Keratinocyte (primary cell): Measurements from ENCODE around the gene ANKRD13D. TPM values are rescaled to one million over a fixed set of nuclear protein-coding genes. Genes with fewer than 3 reads are reported as not detected.

Source experiments
- DNase-seq: peaks from one replicate; pipeline ENCODE4 v3.0.0-alpha.2; 2011; ENCODE audit warnings: low read depth, missing footprints, low spot score
- FAIRE-seq: peaks from 2 replicates; lab custom pipeline; 2011; peaks lifted over from hg19 to GRCh38; lab: Jason Lieb, UNC
- H2AFZ ChIP-seq: 2 replicates; pipeline ENCODE4 v1.6.0; 2012; ENCODE audit warnings: low read length, control low read depth, inconsistent platforms; ENCODE audit not compliant: control insufficient read depth
- H3K27ac ChIP-seq: 2 replicates; pipeline ENCODE4 v1.5.1; 2011; ENCODE audit warnings: low read length; ENCODE audit not compliant: control insufficient read depth, insufficient read depth
- H3K27me3 ChIP-seq: 3 replicates; pipeline ENCODE4 v1.6.0; 2011; ENCODE audit warnings: low read length; ENCODE audit not compliant: control insufficient read depth, insufficient read depth; ENCODE audit errors: extremely low read depth
- H3K36me3 ChIP-seq, 2 experiments: 2 replicates in 1 of 2; 3 replicates in 1 of 2; pipeline ENCODE4 v1.5.1; 2011; ENCODE audit warnings: low read length in 2 of 2, mild to moderate bottlenecking in 1 of 2; ENCODE audit not compliant: control insufficient read depth in 2 of 2, insufficient read depth in 2 of 2; ENCODE audit errors: extremely low read depth in 1 of 2
- H3K4me1 ChIP-seq: 3 replicates; pipeline ENCODE4 v1.5.1; 2011; ENCODE audit warnings: low read length; ENCODE audit not compliant: control insufficient read depth, insufficient read depth; ENCODE audit errors: extremely low read depth
- H3K4me2 ChIP-seq: 3 replicates; pipeline ENCODE4 v1.6.0; 2011; ENCODE audit warnings: low read depth, low read length; ENCODE audit not compliant: control insufficient read depth, insufficient read depth; ENCODE audit errors: extremely low read depth
- H3K4me3 ChIP-seq, 3 experiments: fragments of 200-600 bp in 1 of 3; sonication (generic) in 1 of 3; 2 replicates in 2 of 3; 3 replicates in 1 of 3; pipeline ENCODE4 v1.5.1; 2011 to 2016; ENCODE audit warnings: low read length in 3 of 3, mild to moderate bottlenecking in 3 of 3, control low read depth in 2 of 3, inconsistent platforms in 1 of 3, low read depth in 1 of 3, mixed read lengths in 1 of 3, mixed run types in 1 of 3, moderate library complexity in 1 of 3; ENCODE audit not compliant: control insufficient read depth in 2 of 3, insufficient read depth in 2 of 3; ENCODE audit errors: extremely low read depth in 1 of 3
- H3K79me2 ChIP-seq: 2 replicates; pipeline ENCODE4 v1.6.0; 2012; ENCODE audit warnings: low read length; ENCODE audit not compliant: control insufficient read depth, insufficient read depth
- H3K9ac ChIP-seq: 3 replicates; pipeline ENCODE4 v1.6.0; 2011; ENCODE audit warnings: low read length; ENCODE audit not compliant: control insufficient read depth, insufficient read depth; ENCODE audit errors: extremely low read depth
- H3K9me1 ChIP-seq: 3 replicates; pipeline ENCODE4 v1.6.0; 2011; ENCODE audit warnings: low read length; ENCODE audit not compliant: control insufficient read depth, insufficient read depth; ENCODE audit errors: extremely low read depth
- H3K9me3 ChIP-seq: 2 replicates; pipeline ENCODE4 v1.5.1; 2012; ENCODE audit warnings: low read depth, low read length; ENCODE audit not compliant: control insufficient read depth
- H4K20me1 ChIP-seq: 3 replicates; pipeline ENCODE4 v1.6.0; 2011; ENCODE audit warnings: low read length; ENCODE audit not compliant: control insufficient read depth, insufficient read depth; ENCODE audit errors: extremely low read depth
- EZH2 ChIP-seq: IDR thresholded peaks from one replicate; pipeline ENCODE4 v1.6.1; 2012; ENCODE audit warnings: inconsistent platforms, mild to moderate bottlenecking, low read length, moderate library complexity
- dilution Hi-C: fragments of 300-500 bp; cut with MboI; formaldehyde crosslinking; loops from one replicate; pipeline ENCODE4 v1.7.0; 2020; ENCODE audit warnings: low sequenced_read_pairs; ENCODE audit not compliant: extremely low pct_ligation_motif_present
- polyA plus RNA-seq, 5 experiments: library from polyadenylated mRNA; depleted of rRNA in 3 of 5; stranded (reverse) in 3 of 5; stranded (forward) in 1 of 5; unstranded in 1 of 5; fragments of >200 nt; gene quantifications; 1 replicate in 1 of 5; 2 replicates in 3 of 5; 3 replicates in 1 of 5; pipeline versions ENCODE4 v1.2.1 to v1.2.3, GENCODE V29; 2011 to 2012; ENCODE audit warnings: missing spikeins in 2 of 5, low read depth in 1 of 5, low replicate concordance in 1 of 5
- TF ChIP-seq, protein P1 (sequence below), 3 experiments: IDR thresholded peaks in 1 of 3; conservative IDR thresholded peaks in 1 of 3; optimal IDR thresholded peaks in 1 of 3; 2 replicates in 2 of 3; 3 replicates in 1 of 3; pipeline versions ENCODE3 to v1.5.1; 2011; ENCODE audit warnings: low read length in 3 of 3, mild to moderate bottlenecking in 3 of 3, moderate library complexity in 2 of 3, control low read depth in 1 of 3, inconsistent platforms in 1 of 3; ENCODE audit not compliant: insufficient read depth in 2 of 3; ENCODE audit errors: extremely low read depth in 1 of 3

The ANKRD13D gene
- polyA plus RNA-seq, 1 donor (not counting 4 experiments of a cell fraction or from before 2014, with no cell fraction given) = 25.0 TPM

DNA sequence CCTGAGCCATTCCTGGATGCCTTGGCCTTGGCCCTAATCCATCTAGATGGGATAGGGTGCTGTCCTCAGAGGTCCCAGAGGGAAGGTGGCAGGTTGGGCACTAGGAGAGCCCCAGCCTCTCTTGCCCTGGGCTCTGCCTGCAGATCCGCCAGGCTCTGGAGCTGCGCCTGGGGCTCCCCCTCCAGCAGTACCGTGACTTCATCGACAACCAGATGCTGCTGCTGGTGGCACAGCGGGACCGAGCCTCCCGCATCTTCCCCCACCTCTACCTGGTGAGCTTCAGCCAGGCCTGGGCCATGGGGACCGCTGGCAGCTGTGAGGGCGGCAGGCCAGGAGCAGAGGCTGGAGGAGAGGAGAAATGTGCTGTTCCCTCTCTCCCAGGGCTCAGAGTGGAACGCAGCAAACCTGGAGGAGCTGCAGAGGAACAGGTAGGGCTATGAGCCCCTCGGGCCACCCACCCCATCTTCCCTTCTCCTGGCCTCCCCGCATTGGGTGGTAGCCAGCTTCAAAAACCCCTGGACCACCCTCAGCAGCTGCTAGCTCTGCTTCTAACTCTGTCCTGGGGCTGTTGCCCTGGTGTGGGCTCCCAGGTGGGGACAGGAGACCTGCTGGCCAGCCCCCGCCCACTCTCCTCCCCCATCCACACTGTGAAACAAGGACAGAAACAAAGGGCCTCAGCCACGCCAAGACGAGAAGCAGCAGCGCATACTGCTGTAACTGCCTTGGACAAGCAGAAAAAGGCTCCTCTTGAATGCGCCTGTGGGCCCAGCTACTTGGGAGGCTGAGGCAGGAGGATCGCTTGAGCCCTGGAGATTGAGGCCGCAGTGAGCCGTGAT lies 19.1 kb downstream of the ANKRD13D start:
- Histone ChIP-seq H3K4me3 (no peak overlapping the region), H2AFZ (no peak overlapping the region), H3K27me3 (no peaks in the 10 kb centered on the region), H3K79me2 (no peaks in the 10 kb centered on the region), H3K4me2 (no peak overlapping the region), H3K4me1 (peaks cover 44% of the 10 kb centered on the region), H3K9ac (no peak overlapping the region), H3K27ac (no peak overlapping the region), H3K9me3 (no peaks in the 10 kb centered on the region), H4K20me1 (no peaks in the 10 kb centered on the region), H3K9me1 (no peaks in the 10 kb centered on the region), H3K36me3 (peaks cover 0 to 24% of the 10 kb centered on the region in 2 experiments)
- FAIRE-seq (no peak), DNase-seq (no peak)
- dilution Hi-C loops = no loop called here
- TF ChIP-seq EZH2 = no peak
- TF ChIP-seq, protein P1, sequence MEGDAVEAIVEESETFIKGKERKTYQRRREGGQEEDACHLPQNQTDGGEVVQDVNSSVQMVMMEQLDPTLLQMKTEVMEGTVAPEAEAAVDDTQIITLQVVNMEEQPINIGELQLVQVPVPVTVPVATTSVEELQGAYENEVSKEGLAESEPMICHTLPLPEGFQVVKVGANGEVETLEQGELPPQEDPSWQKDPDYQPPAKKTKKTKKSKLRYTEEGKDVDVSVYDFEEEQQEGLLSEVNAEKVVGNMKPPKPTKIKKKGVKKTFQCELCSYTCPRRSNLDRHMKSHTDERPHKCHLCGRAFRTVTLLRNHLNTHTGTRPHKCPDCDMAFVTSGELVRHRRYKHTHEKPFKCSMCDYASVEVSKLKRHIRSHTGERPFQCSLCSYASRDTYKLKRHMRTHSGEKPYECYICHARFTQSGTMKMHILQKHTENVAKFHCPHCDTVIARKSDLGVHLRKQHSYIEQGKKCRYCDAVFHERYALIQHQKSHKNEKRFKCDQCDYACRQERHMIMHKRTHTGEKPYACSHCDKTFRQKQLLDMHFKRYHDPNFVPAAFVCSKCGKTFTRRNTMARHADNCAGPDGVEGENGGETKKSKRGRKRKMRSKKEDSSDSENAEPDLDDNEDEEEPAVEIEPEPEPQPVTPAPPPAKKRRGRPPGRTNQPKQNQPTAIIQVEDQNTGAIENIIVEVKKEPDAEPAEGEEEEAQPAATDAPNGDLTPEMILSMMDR (optimal IDR thresholded peaks at IDR 0.05 in 1 of 3, IDR thresholded peaks at IDR 0.05 in 1 of 3, conservative IDR thresholded peaks at IDR 0.05 in 1 of 3; ENCODE audit: extremely low read depth in 1 of 3, insufficient read depth in 2 of 3, low read length in 3 of 3) = no peak

DNA sequence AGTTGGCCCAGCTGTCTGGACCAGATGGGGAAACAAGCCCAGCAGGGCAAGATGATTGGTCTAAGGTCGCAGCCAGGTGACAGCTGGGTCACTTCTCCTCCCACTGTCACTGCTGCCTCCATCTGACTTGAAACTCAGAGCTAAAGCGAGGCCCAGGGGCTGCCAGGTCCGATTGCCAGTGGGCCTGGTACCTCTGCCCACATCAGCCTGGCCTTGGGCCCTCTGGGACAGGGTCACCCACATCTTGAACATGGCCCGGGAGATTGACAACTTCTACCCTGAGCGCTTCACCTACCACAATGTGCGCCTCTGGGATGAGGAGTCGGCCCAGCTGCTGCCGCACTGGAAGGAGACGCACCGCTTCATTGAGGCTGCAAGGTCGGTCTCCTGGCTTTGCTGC lies 20.1 kb downstream of the ANKRD13D start:
- H3K36me3 ChIP-seq = peaks cover 0 to 24% of the 10 kb centered on the region in 2 experiments
- H3K4me1 ChIP-seq = peaks cover 49% of the 10 kb centered on the region
- H3K27ac ChIP-seq = no peak overlapping the region
- dilution Hi-C loops = no loop called here
- no peak overlapping the region for H3K4me3 ChIP-seq
- FAIRE-seq (no peak), DNase-seq (no peak)
- no peaks in the 10 kb centered on the region for H3K27me3 ChIP-seq
- no peak for TF ChIP-seq EZH2
- TF ChIP-seq, protein P1 (optimal IDR thresholded peaks at IDR 0.05 in 1 of 3, IDR thresholded peaks at IDR 0.05 in 1 of 3, conservative IDR thresholded peaks at IDR 0.05 in 1 of 3; ENCODE audit: extremely low read depth in 1 of 3, insufficient read depth in 2 of 3, low read length in 3 of 3) = no peak
- no peak overlapping the region for H2AFZ ChIP-seq
- no peaks in the 10 kb centered on the region for H3K9me1 ChIP-seq
- H3K4me2 ChIP-seq = no peak overlapping the region
- H3K9ac ChIP-seq = no peak overlapping the region
- no peaks in the 10 kb centered on the region for H3K9me3 ChIP-seq
- H3K79me2 ChIP-seq = no peaks in the 10 kb centered on the region
- no peaks in the 10 kb centered on the region for H4K20me1 ChIP-seq
